ENCODE data around the gene TTBK1. TPM values are rescaled to one million over a fixed set of nuclear protein-coding genes. Genes with fewer than 3 reads are reported as not detected.

The TTBK1 gene
- total and polyA plus RNA-seq, 10 donors: 0.05 to 0.32 (median 0.09) TPM; not detected in 1

GRCh38 chr6:43239054-43239453, 4.2 kb upstream of the TTBK1 start:
- Histone ChIP-seq H3K4me3 (no peak overlapping the region), H3K27ac (no peak overlapping the region), H3K4me1 (peaks cover 0 to 3% (median 0%) of the 10 kb centered on the region in 6 donors), H3K27me3 (replicated peaks in 1 of 7) (peaks cover 0 to 42% (median 16%) of the 10 kb centered on the region in 7 donors), H3K36me3 (no peaks in the 10 kb centered on the region), H3K9me3 (peaks cover 0 to 12% (median 6%) of the 10 kb centered on the region in 8 donors)
- 58 to 82% (median 69%) methylated on average over 2 of the region's 2 CpGs for WGBS, 5 donors
- TF ChIP-seq POLR2A (IDR thresholded peaks at IDR 0.05): no peak
- TF ChIP-seq POLR2AphosphoS5 (IDR thresholded peaks at IDR 0.05): no peak
- TF ChIP-seq, protein P1, sequence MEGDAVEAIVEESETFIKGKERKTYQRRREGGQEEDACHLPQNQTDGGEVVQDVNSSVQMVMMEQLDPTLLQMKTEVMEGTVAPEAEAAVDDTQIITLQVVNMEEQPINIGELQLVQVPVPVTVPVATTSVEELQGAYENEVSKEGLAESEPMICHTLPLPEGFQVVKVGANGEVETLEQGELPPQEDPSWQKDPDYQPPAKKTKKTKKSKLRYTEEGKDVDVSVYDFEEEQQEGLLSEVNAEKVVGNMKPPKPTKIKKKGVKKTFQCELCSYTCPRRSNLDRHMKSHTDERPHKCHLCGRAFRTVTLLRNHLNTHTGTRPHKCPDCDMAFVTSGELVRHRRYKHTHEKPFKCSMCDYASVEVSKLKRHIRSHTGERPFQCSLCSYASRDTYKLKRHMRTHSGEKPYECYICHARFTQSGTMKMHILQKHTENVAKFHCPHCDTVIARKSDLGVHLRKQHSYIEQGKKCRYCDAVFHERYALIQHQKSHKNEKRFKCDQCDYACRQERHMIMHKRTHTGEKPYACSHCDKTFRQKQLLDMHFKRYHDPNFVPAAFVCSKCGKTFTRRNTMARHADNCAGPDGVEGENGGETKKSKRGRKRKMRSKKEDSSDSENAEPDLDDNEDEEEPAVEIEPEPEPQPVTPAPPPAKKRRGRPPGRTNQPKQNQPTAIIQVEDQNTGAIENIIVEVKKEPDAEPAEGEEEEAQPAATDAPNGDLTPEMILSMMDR (IDR thresholded peaks at IDR 0.05 in 8 of 11, conservative IDR thresholded peaks at IDR 0.05 in 3 of 11): no peak
- intact Hi-C loops (cut with DNase I; ENCODE audit: low total_unique reads): no loop called here
- no peak for DNase-seq

GRCh38 chr6:43240950-43241349, 2.3 kb upstream of the TTBK1 start:
- intact Hi-C loops (cut with DNase I; ENCODE audit: low total_unique reads): no loop called here
- TF ChIP-seq POLR2A (IDR thresholded peaks at IDR 0.05) (no peak), POLR2AphosphoS5 (IDR thresholded peaks at IDR 0.05) (no peak)
- TF ChIP-seq, protein P1 (IDR thresholded peaks at IDR 0.05 in 8 of 11, conservative IDR thresholded peaks at IDR 0.05 in 3 of 11): no peak
- H3K4me1 ChIP-seq: peaks cover 0 to 3% (median 0%) of the 10 kb centered on the region in 6 donors
- peaks cover 0 to 12% (median 6%) of the 10 kb centered on the region in 8 donors for H3K9me3 ChIP-seq
- H3K4me3 ChIP-seq: no peak overlapping the region
- no peak for DNase-seq
- no peaks in the 10 kb centered on the region for H3K36me3 ChIP-seq
- WGBS, 5 donors: 68 to 100% (median 75%) methylated on average over 1 of the region's 1 CpG
- H3K27me3 ChIP-seq (replicated peaks in 1 of 7): peaks cover 0 to 61% (median 26%) of the 10 kb centered on the region in 7 donors
- H3K27ac ChIP-seq: no peak overlapping the region

DNA sequence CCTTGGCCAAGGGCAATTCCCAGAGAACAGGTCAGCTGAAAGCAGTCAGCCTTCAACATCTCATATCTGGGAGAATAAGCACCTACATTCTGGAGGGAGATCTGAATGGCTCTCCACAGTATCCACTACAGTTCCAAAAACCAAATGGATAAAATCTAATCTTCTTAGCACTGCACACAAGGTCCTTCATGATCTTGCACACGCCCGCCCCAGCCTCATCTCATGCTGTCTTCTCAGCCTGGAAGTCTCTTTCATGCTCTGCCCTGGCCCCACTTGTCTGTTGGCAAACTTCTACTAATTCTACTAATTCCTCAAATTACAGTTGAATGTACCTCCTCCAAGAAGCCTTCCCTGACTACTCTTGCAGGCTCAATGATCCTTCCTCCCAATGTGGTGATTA, 1.8 kb upstream of the TTBK1 start:
- H3K27ac ChIP-seq: no peak overlapping the region
- H3K4me1 ChIP-seq: peaks cover 0 to 6% (median 2%) of the 10 kb centered on the region in 6 donors
- H3K27me3 ChIP-seq (replicated peaks in 1 of 7): peaks cover 0 to 66% (median 26%) of the 10 kb centered on the region in 7 donors
- intact Hi-C loops (cut with DNase I; ENCODE audit: low total_unique reads): no loop called here
- WGBS, 5 donors: 87 to 98% (median 93%) methylated on average over 2 of the region's 2 CpGs
- TF ChIP-seq POLR2AphosphoS5 (IDR thresholded peaks at IDR 0.05): no peak
- TF ChIP-seq, protein P1 (IDR thresholded peaks at IDR 0.05 in 8 of 11, conservative IDR thresholded peaks at IDR 0.05 in 3 of 11): no peak
- no peak for TF ChIP-seq POLR2A (IDR thresholded peaks at IDR 0.05)
- H3K9me3 ChIP-seq: peaks cover 0 to 12% (median 6%) of the 10 kb centered on the region in 8 donors
- no peaks in the 10 kb centered on the region for H3K36me3 ChIP-seq
- no peak overlapping the region for H3K4me3 ChIP-seq
- no peak for DNase-seq

GRCh38 chr6:43243664-43244321, 512 bp downstream of the TTBK1 start:
- Histone ChIP-seq H3K27me3 (replicated peaks in 1 of 7) (peaks cover 0 to 78% (median 26%) of the 10 kb centered on the region in 7 donors), H3K27ac (no peak overlapping the region), H3K4me3 (peak overlapping the region in 1 of 8 donors; percentile 45), H3K9me3 (peaks cover 0 to 10% (median 6%) of the 10 kb centered on the region in 8 donors), H3K4me1 (peaks cover 4 to 23% (median 17%) of the 10 kb centered on the region in 6 donors), H3K36me3 (no peaks in the 10 kb centered on the region)
- intact Hi-C loops (cut with DNase I; ENCODE audit: low total_unique reads): no loop called here
- no peak for TF ChIP-seq POLR2A (IDR thresholded peaks at IDR 0.05)
- no peak for TF ChIP-seq POLR2AphosphoS5 (IDR thresholded peaks at IDR 0.05)
- TF ChIP-seq, protein P1 (IDR thresholded peaks at IDR 0.05 in 8 of 11, conservative IDR thresholded peaks at IDR 0.05 in 3 of 11): no peak
- 33 to 57% (median 50%) methylated on average over 18 to 37 of the region's 37 CpGs for WGBS, 5 donors
- no peak for DNase-seq
